Erythroblast (primary cell): ENCODE data around the gene BCL2.

Source experiments
- GATA1 ChIP-seq: IDR thresholded peaks from 2 replicates; pipeline ENCODE4 v1.6.1; 2011; ENCODE audit warnings: low read depth, mild to moderate bottlenecking, control low read depth, low read length, moderate library complexity
- POLR2A ChIP-seq: IDR thresholded peaks from 2 replicates; pipeline ENCODE4 v1.6.1; 2011; ENCODE audit warnings: mild to moderate bottlenecking, low read length

DNA sequence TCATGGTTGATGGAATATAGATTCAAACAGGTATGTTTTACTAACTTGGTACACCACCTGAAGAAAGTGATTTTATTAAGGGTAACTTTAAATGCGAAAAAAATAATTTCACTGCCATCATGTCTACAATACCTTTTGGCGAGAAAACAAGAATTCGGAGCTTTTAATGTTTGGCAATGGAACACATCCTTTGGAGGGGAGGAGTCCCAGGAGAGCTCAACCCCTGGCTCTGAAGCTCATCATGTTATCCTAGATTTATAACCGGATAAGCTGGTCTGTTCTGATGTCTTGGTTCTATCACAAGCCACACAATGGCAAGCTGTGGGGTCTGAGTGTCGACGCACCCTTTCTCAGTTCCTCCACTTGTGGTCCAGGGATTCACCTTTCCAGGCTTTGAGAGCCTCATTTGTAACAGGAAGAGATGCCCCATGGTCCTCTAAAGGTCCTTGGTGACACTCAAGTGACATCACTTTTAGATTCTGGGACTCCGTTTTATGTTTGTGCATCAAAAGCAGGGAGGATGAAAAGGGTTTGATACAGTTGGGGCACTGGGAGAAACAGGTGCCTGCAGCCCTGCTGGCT, 172.7 kb downstream of the BCL2 start:
- no peak for TF ChIP-seq POLR2A
- TF ChIP-seq GATA1: no peak
